Trophoblast cell (in vitro differentiated cells and primary cell): ENCODE measurements around the gene ARHGAP23.
A peak's percentile ranks its signal among the peaks of the same experiment; 100 is the strongest.

ENCODE experiments used
- DNase-seq, 2 donors: peaks; one replicate each; pipeline ENCODE4 v3.0.0-alpha.2; 2016
- H2AFZ ChIP-seq: 2 replicates; pipeline ENCODE4 v1.6.1; 2013; ENCODE audit warnings: low read length, moderate library complexity, mild to moderate bottlenecking; ENCODE audit not compliant: insufficient read depth, poor library complexity
- H2AK5ac ChIP-seq: 2 replicates; pipeline ENCODE4 v1.6.1; 2013; ENCODE audit warnings: mild to moderate bottlenecking, low read length
- H2BK120ac ChIP-seq: 2 replicates; pipeline ENCODE4 v1.6.1; 2013; ENCODE audit warnings: low read length, mild to moderate bottlenecking, moderate library complexity; ENCODE audit not compliant: insufficient read depth, poor library complexity
- H2BK12ac ChIP-seq: 2 replicates; pipeline ENCODE4 v1.6.1; 2013; ENCODE audit warnings: mild to moderate bottlenecking, low read length, moderate library complexity
- H2BK5ac ChIP-seq: 2 replicates; pipeline ENCODE4 v1.6.1; 2013; ENCODE audit warnings: low read length, low read depth, moderate library complexity, mild to moderate bottlenecking; ENCODE audit not compliant: poor library complexity
- H3K14ac ChIP-seq: 2 replicates; pipeline ENCODE4 v1.6.1; 2013; ENCODE audit warnings: mild to moderate bottlenecking, low read length
- H3K18ac ChIP-seq: 2 replicates; pipeline ENCODE4 v1.6.1; 2013; ENCODE audit warnings: mild to moderate bottlenecking, low read length
- H3K23ac ChIP-seq: 2 replicates; pipeline ENCODE4 v1.6.1; 2013; ENCODE audit warnings: low read length
- H3K27ac ChIP-seq: 2 replicates; pipeline ENCODE4 v1.5.1; 2013; ENCODE audit warnings: low read depth, mild to moderate bottlenecking, inconsistent platforms, low read length, moderate library complexity
- H3K27me3 ChIP-seq: 2 replicates; pipeline ENCODE4 v1.6.1; 2013; ENCODE audit warnings: inconsistent platforms, mild to moderate bottlenecking, low read length, moderate library complexity; ENCODE audit not compliant: insufficient read depth
- H3K36me3 ChIP-seq, 2 experiments: 1 replicate in 1 of 2; 2 replicates in 1 of 2; pipeline ENCODE4 v1.6.1; 2013; ENCODE audit warnings: low read length in 2 of 2, mild to moderate bottlenecking in 2 of 2, moderate library complexity in 1 of 2; ENCODE audit not compliant: insufficient read depth in 2 of 2, control insufficient read depth in 1 of 2
- H3K4ac ChIP-seq: 2 replicates; pipeline ENCODE4 v1.6.1; 2013; ENCODE audit warnings: low read depth, mild to moderate bottlenecking, low read length, moderate library complexity
- H3K4me1 ChIP-seq, 2 experiments: 1 replicate in 1 of 2; 2 replicates in 1 of 2; pipeline ENCODE4 v1.6.1; 2013; ENCODE audit warnings: low read length in 2 of 2, mild to moderate bottlenecking in 2 of 2, moderate library complexity in 1 of 2; ENCODE audit not compliant: insufficient read depth in 2 of 2, control insufficient read depth in 1 of 2
- H3K4me2 ChIP-seq: 2 replicates; pipeline ENCODE4 v1.6.1; 2013; ENCODE audit warnings: inconsistent platforms, mild to moderate bottlenecking, low read length, moderate library complexity
- H3K4me3 ChIP-seq: 2 replicates; pipeline ENCODE4 v1.5.1; 2013; ENCODE audit warnings: mild to moderate bottlenecking, low read depth, low read length, inconsistent platforms
- H3K79me1 ChIP-seq: one replicate; pipeline ENCODE4 v1.6.1; 2013; ENCODE audit warnings: low read length
- H3K79me2 ChIP-seq: 2 replicates; pipeline ENCODE4 v1.6.1; 2013; ENCODE audit warnings: low read length, mild to moderate bottlenecking; ENCODE audit not compliant: control insufficient read depth, insufficient read depth, poor library complexity
- H3K9ac ChIP-seq: 2 replicates; pipeline ENCODE4 v1.6.1; 2013; ENCODE audit warnings: mild to moderate bottlenecking, low read length
- H3K9me3 ChIP-seq: 2 replicates; pipeline ENCODE4 v1.6.1; 2013; ENCODE audit warnings: low read depth, mild to moderate bottlenecking, control low read depth, inconsistent platforms, low read length; ENCODE audit not compliant: insufficient read depth
- H4K12ac ChIP-seq: 2 replicates; pipeline ENCODE4 v1.6.1; 2013; ENCODE audit warnings: low read depth, mild to moderate bottlenecking, low read length, moderate library complexity
- H4K8ac ChIP-seq: 2 replicates; pipeline ENCODE4 v1.6.1; 2013; ENCODE audit warnings: low read depth, mild to moderate bottlenecking, low read length, moderate library complexity
- H4K91ac ChIP-seq: one replicate; pipeline ENCODE4 v1.6.1; 2013; ENCODE audit warnings: low read depth, mild to moderate bottlenecking, low read length, moderate library complexity
- WGBS: extraction: QIAGEN DNeasy Blood & Tissue Kit; methylation state at CpG from one replicate; pipeline ENCODE4 v1.1.7; 2013; ENCODE audit warnings: missing lambda C conversion rate; ENCODE audit not compliant: insufficient read length, insufficient coverage; ENCODE audit errors: extremely low coverage; 5-methylcytosine and 5-hydroxymethylcytosine counted together

ARHGAP23 gene

DNA sequence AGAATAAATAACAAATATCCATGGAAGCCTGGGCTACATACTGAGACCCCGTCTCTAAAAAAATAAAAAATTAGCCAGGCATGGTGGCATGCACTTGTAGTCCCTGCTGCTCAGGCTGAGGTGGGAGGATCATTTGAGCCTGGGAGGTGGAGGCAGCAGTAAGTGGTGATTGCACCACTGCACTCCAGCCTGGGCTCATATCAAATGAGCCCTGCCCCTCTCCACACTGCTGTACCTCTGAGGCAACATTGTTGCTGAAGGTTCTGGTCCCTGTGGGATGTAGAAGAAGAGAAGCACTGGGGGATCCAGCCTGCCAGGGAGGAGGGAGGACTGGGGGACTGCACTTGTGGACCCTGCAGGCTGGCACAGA lies 11.4 kb upstream of the ARHGAP23 start:
- no peak for DNase-seq

DNA sequence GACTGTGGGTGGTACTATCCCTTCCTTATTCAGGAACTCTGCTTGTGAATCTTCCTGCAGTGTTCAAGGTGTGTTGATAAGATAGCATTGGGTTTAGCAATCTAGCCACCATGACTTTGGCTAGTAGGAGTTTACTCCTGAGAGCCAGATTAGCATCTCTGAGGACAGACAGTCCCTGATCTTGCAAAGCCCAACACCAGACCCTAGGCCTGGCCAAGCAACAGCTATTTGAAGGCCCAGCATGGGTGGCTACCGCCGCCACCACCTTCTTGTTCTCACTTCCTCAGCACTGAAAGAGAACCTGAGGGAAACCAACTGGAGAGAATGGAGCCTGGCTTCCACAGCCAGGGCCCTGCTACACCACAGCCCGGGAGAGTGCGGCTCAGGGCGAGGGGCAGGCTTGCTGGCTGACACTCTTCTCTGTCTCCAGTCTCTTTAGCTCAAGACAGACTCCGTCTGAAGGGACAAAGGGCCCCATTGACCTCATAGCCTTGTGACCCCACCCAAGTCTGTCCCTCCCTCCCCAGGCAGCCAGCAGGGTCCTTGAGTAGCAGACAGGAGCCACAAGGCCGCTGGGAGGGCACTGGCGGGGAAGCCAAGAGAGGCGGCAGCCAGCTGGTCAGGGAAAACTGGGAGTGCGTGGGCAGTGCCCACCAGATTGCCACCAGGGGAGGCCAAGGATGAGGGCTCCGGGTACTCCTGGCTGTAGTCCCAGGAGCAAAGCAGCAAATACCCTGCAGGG lies 10.9 kb upstream of the ARHGAP23 start:
- H4K91ac ChIP-seq: no peak overlapping the region
- H2BK12ac ChIP-seq: no peak overlapping the region
- H3K4me3 ChIP-seq: no peak overlapping the region
- no peak overlapping the region for H3K14ac ChIP-seq
- no peak overlapping the region for H3K4ac ChIP-seq
- peaks cover 2 to 3% of the 10 kb centered on the region in 2 experiments for H3K4me1 ChIP-seq
- no peak overlapping the region for H4K8ac ChIP-seq
- no CpG with 5 or more reads among the region's 11 CpGs for WGBS
- H3K79me1 ChIP-seq: peaks cover 3% of the 10 kb centered on the region
- no peak overlapping the region for H3K27ac ChIP-seq
- H2AFZ ChIP-seq: no peak overlapping the region
- no peak overlapping the region for H2AK5ac ChIP-seq
- no peak overlapping the region for H2BK5ac ChIP-seq
- H3K9me3 ChIP-seq: peaks cover 4% of the 10 kb centered on the region
- H3K4me2 ChIP-seq: no peak overlapping the region
- peaks cover 2% of the 10 kb centered on the region for H3K79me2 ChIP-seq
- no peak for DNase-seq
- no peaks in the 10 kb centered on the region for H3K36me3 ChIP-seq
- no peak overlapping the region for H4K12ac ChIP-seq
- no peak overlapping the region for H3K9ac ChIP-seq
- no peak overlapping the region for H3K23ac ChIP-seq
- H3K18ac ChIP-seq: no peak overlapping the region
- H3K27me3 ChIP-seq: peaks cover 28% of the 10 kb centered on the region
- no peak overlapping the region for H2BK120ac ChIP-seq

More for the DNA sequence above, 11.4 kb upstream of the ARHGAP23 start:
- no peak overlapping the region for H4K8ac ChIP-seq
- no CpG with 5 or more reads among the region's 1 CpG for WGBS
- peaks cover 2 to 3% of the 10 kb centered on the region in 2 experiments for H3K4me1 ChIP-seq
- no peak overlapping the region for H2AK5ac ChIP-seq
- H4K91ac ChIP-seq: no peak overlapping the region
- H3K79me1 ChIP-seq: peaks cover 3% of the 10 kb centered on the region
- no peak overlapping the region for H3K4me2 ChIP-seq
- H3K27me3 ChIP-seq: peaks cover 28% of the 10 kb centered on the region
- no peak overlapping the region for H3K23ac ChIP-seq
- H2BK12ac ChIP-seq: no peak overlapping the region
- no peak overlapping the region for H4K12ac ChIP-seq
- H3K36me3 ChIP-seq: no peaks in the 10 kb centered on the region
- H3K4me3 ChIP-seq: no peak overlapping the region
- peaks cover 4% of the 10 kb centered on the region for H3K9me3 ChIP-seq
- no peak overlapping the region for H2AFZ ChIP-seq
- H3K18ac ChIP-seq: no peak overlapping the region
- peaks cover 2% of the 10 kb centered on the region for H3K79me2 ChIP-seq
- H2BK120ac ChIP-seq: no peak overlapping the region
- no peak overlapping the region for H2BK5ac ChIP-seq
- H3K27ac ChIP-seq: no peak overlapping the region
- no peak overlapping the region for H3K9ac ChIP-seq
- H3K4ac ChIP-seq: no peak overlapping the region
- no peak overlapping the region for H3K14ac ChIP-seq

DNA sequence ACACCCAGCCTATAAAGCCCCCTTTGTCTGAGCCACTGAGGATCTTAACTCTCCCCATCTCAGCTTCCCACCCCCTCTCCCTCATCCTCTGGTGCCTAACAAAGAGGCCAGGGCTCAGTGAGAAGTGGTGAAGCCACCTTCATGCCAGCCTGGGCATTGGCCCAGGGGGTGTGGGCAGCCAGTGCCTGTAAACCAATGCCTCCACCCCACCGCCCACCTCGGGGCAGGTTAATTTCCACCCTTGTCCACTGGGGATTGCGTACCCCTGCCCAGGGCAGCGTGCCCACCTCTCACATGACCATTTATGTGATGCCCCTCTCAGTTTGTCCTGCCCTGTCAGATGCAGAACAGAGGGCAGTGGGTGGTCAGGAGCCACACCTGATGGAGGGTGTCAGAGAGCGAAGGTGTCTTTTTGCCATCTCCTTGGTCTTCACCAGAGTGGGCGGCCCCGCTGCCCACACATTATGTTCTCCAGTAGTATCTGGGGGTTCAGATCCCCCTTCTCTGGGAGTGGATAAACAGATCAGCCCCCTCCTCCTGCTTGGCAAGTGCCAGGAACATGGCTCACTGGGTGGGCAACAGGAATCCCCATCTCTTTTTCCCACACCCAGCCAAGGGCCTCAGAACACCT lies 10.1 kb upstream of the ARHGAP23 start:
- Histone ChIP-seq H3K18ac (no peak overlapping the region), H2BK120ac (no peak overlapping the region), H4K8ac (no peak overlapping the region), H3K36me3 (no peaks in the 10 kb centered on the region), H4K12ac (no peak overlapping the region), H3K79me2 (peaks cover 2% of the 10 kb centered on the region), H3K9ac (no peak overlapping the region), H3K14ac (no peak overlapping the region), H2AFZ (no peak overlapping the region), H3K79me1 (peaks cover 3% of the 10 kb centered on the region), H3K4me3 (no peak overlapping the region), H2AK5ac (no peak overlapping the region), H2BK12ac (no peak overlapping the region), H3K27me3 (peaks cover 28% of the 10 kb centered on the region), H3K4ac (no peak overlapping the region), H3K27ac (no peak overlapping the region), H3K4me2 (no peak overlapping the region), H3K4me1 (peaks cover 2 to 3% of the 10 kb centered on the region in 2 experiments), H3K23ac (no peak overlapping the region), H3K9me3 (peaks cover 4% of the 10 kb centered on the region), H2BK5ac (no peak overlapping the region), H4K91ac (no peak overlapping the region)
- no CpG with 5 or more reads among the region's 7 CpGs for WGBS
- DNase-seq: no peak

DNA sequence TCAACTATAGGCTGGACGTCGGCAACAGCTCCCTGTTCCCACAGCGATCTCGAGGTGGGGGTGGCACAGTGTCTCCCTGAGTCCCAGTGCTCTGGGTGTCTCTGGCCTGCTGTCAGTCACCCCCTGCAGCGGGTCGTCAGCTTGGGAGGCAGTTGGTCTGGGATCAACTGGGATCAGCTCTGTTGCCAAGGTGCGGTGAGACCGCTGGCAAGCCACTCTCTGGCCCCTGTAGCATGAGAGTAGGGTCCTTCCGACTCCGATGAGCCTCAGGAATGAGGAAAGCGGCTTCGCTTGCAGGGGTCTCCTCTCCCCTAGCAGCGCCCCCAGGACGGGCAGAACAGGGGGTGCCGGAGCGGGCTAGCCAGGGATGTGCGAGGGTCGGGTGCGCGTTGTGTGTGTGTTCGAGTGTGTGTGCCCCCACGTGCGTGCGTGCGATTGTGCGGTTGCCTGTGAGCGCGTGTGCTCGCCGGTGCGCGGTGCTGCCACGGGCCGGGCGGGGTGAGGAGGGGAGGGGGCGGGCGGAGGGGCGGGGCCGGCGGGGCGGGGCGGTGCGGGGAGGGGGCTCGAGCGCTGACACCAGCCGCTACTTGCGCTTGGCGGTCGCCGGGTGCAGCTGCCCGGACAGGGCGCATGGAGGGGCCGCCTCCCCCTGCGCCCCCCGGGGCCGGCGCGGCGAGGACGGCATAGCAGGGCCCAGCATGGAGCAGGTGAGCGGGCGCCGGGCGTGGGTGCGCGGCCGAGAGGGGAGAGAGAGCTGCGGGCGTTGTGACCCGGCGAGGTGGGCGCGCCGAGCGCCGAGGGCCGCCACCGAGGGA lies 9.4 kb upstream of the ARHGAP23 start:
- no peak overlapping the region for H3K4ac ChIP-seq
- H3K18ac ChIP-seq: no peak overlapping the region
- no peak overlapping the region for H2AFZ ChIP-seq
- H3K4me3 ChIP-seq: no peak overlapping the region
- no peaks in the 10 kb centered on the region for H3K36me3 ChIP-seq
- H3K14ac ChIP-seq: no peak overlapping the region
- H4K91ac ChIP-seq: no peak overlapping the region
- peaks cover 2 to 3% of the 10 kb centered on the region in 2 experiments for H3K4me1 ChIP-seq
- DNase-seq: no peak
- H2BK12ac ChIP-seq: no peak overlapping the region
- H3K9ac ChIP-seq: no peak overlapping the region
- no CpG with 5 or more reads among the region's 78 CpGs for WGBS
- peak overlapping the region; percentile 55 for H3K4me2 ChIP-seq
- H3K9me3 ChIP-seq: peaks cover 4% of the 10 kb centered on the region
- H4K8ac ChIP-seq: no peak overlapping the region
- H3K27me3 ChIP-seq: peaks cover 28% of the 10 kb centered on the region
- peaks cover 3% of the 10 kb centered on the region for H3K79me1 ChIP-seq
- peaks cover 2% of the 10 kb centered on the region for H3K79me2 ChIP-seq
- H4K12ac ChIP-seq: no peak overlapping the region
- H3K23ac ChIP-seq: no peak overlapping the region
- H2AK5ac ChIP-seq: no peak overlapping the region
- no peak overlapping the region for H2BK120ac ChIP-seq
- no peak overlapping the region for H3K27ac ChIP-seq
- no peak overlapping the region for H2BK5ac ChIP-seq
